ENCODE results near the gene C14orf132.

The C14orf132 gene

DNA sequence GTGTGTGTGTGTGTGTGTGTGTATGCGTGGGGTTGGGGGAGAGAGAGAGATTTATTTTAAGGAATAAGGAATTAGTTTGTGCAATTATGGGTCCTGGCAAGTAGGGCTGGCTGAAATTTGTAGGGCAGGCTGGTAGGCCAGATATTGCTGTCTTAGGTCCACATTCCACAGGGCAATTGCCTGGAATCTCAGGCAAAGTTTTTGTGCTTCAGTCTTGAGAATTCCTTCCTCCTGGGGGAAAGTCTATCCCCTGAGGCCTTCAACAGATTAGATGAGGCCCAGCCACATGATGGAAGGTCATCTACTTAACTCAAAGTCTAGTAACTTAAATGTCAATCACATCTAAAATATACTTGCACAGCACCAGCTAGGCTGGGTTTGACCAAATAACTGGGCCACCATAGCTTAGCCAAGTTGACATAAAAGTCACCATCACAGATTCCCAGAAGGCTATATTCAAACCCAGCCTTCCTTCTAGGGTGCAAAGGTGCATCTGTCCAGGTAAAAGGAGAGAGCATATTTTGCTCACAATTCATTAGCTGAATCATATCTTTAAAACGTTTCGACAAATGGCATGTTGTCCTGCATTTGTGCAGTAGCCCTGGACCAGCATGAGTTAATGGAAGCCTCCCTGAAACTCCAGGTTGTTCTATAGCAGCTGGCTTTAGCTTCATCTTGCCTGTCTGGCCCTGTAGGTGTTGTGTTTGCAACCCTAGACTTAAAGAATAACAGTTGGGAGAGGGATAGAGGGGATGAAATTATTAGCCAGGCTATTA is 63.1 kb downstream of the C14orf132 start:
- DNase-seq: no peak

DNA sequence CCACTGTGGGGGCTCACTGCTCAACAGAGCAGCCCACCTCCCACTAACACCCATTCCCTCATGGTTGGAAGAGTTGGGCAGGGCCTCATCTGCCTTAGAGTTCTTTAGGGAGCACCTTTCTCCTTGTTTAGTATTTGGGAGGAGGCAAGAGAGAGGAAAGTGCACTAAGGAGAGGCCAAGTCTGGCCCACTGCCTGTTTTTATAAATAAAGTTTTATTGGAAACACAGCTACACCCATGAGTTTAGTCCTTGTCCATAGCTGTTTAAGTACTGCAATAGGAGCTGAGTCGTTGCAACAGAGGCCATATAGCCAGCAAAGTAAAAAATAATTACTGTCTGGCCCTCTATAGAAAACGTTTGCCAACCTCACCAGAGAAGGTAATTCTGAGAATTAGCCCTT is 63.9 kb downstream of the C14orf132 start:
- no peak for DNase-seq

- DNase-seq: no peak
These were observed 64.6 kb downstream of the C14orf132 start for GRCh38 chr14:96103560-96104460.

DNA sequence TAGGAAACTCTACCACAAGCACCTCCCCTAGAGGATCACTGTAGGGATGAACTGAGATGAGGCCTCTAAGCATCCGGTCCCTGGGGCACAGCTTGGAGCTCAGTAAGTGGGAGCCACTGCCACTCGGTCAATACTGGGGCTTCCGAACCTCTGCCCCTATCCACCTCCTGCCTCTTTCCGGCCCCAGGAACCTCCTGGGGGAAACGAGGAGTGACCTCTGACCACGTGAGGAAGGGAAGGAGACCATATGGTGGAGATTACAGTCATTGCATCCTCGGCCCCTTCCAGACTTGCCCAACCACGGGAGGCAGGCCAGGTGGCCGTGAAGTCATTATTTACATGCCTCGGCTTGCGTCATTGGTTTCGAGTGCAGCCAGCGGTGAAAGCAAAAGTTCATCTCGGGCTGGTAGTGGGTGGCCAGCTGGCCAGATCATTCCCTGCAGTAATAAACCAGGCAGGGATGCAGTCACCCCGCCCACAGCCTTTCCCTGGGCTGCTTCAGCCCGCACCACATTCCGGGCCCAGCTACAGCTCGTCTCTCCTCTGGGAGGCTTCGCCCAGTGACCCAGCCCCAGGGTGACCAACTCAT is 65.4 kb downstream of the C14orf132 start:
- DNase-seq: no peak

DNA sequence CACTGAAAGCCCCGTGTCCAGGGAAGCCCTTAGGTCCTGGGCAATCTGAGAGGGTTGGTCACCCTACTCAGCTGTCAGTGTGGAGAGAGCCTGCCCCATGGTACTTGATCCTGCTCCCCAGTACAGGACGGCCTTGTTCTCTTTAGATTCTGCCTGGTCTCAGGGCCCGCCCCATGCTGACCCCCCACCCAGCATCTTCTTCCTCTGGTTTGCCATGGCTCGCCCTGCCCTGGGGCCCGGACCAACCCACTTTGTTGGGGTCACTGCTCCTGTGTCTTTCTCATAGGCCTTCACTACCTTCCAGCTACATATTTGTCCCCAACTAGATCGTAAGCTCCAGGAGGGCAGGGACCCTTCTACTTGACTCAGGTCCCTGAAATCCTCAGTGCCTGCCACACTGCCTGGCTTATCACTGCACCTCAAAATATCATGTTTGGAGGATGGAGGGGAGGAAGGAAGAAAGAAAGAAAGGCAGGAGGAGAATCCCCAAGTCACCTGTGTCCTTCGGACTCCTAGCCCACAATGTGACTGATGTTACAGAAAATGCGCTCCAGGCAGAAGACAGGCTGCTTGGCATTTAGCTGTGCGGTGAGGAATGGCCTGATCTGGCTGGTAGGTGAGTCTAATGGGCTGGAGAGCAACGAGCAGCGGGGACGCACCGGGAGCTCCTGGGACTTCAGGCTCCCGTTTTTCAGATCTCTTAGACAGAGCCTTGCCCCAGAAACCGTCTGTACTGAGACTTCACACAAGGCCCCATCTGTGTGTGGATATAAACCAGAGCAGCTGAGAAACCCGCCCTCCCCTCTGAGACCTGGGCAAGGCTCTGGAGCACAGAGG is 66.1 kb downstream of the C14orf132 start:
- no peak for DNase-seq

- no peak for DNase-seq
These were observed 66.8 kb downstream of the C14orf132 start for GRCh38 chr14:96105926-96106441.

DNA sequence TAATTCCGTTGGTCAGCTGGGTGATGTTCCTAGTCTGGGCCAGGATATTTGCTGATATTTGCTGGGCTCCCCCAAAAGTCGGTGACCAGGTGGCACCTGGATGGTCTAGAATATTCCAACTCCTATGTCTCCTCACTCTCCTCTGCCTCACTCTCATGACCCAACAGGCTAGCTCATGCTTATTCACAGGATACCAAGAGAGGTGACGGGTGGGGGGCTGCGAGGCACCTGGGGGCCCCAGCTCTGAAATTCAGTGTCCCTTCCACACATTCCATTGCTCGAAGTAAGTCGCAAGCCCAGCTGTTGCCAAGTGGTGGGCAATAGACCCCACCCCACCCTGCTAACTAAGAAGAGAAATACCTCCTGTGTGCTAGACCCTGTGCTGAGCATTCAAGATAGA is 67.7 kb downstream of the C14orf132 start:
- DNase-seq: no peak

DNA sequence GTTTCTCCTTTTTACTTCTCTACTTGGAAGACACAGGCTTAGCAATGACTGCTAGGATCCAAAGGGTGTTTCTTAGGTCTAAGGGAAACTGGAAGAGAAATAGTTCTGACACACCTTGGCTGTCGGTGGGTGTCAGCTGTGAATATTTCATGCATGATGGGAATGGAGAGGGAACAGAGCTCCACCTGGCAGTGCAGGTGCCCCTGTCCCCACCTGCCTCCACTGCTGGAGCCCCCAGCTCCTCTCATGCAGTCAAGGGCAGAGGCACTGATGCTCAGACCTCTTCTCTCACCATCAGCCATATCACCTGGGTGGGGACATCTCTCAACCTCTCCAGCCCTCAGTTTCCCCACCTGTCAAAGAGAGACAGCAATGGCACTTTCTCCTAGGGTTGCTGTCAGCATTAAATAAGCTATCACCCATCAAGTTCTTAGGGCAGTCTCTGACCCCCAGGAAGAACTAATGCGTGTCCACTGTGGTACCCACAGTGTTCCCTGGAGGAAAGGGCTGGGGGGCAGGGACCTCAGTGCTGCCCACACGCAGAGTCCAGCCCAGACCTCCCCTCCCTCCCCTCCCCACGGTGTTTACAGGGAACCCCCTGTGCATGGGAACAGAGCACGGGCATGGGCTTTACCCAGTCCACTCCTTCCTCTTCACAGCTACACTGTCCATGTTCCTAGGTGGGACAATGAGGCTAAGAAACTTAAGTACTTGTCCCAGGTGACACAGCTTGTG is 69.1 kb downstream of the C14orf132 start:
- no peak for DNase-seq

GRCh38 chr14:96108911-96109310 is 69.7 kb downstream of the C14orf132 start:
- no peak for DNase-seq

DNA sequence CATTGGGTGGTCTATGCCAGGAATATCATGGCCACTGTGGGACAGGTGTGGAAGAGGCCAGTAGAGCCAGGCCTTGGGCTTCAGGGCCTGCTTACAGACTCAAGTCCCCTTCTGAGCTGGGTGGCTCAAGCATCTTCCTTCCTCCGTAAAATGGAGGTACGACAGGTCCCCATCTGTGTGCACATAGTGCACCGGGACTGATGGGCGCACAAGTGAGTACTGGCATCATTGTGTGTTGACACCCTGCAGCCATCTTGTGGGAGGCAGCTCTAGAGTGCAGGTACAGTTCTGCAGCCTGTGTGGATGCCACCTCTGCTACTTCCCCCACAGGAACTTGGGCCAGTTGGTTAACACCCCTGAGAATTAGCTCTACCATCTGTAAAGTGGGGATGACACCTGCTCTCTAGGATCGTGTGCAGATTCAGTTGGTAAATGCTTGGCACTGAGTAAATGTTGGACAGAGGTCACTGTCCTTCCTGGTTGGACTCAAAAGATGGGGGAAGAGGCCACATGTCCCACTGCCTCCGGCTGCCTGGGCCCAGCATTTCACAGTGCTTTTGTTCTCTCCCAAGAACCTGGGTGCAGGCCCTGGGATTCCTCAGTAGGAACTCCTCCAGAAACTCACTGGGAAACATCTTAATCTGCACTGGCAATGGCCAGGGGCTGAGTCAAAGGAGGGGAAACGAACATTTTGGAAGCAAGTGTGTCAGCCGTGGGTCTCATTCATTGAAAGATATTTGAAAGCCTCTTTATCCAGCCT is 70.6 kb downstream of the C14orf132 start:
- DNase-seq: no peak

- no peak for DNase-seq
These were observed 72.9 kb downstream of the C14orf132 start for GRCh38 chr14:96112032-96112431.

- no peak for DNase-seq
These were observed 74.8 kb downstream of the C14orf132 start for GRCh38 chr14:96114002-96114401.

GRCh38 chr14:96117101-96117897 is 78.1 kb downstream of the C14orf132 start:
- no peak for DNase-seq

- no peak for DNase-seq
These were observed 78.8 kb downstream of the C14orf132 start for GRCh38 chr14:96117960-96118359.

DNA sequence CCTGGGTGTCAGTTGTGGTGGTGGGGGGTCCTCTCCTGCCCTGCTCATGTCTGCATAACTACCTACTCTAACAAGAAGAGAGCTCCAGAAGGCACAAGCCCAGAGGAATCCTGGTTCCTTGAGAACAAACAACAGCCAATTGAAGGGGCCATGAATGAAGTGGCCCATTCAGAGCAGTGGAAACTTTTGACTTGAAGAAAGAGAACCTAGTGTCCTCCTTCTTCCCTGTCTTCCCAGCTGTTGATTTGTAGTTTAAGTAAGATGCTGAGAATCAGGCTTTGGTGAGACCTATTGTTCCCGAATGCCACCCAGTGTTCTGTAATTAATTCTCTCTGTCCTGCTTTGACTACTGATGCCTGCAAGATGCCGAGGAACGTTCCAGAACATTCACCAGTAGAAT is 79.2 kb downstream of the C14orf132 start:
- DNase-seq: no peak

- no peak for DNase-seq
These were observed 80.8 kb downstream of the C14orf132 start for GRCh38 chr14:96119947-96120346.

- DNase-seq: no peak
These were observed 81.2 kb downstream of the C14orf132 start for GRCh38 chr14:96120392-96120791.

- DNase-seq: no peak
These were observed 81.8 kb downstream of the C14orf132 start for GRCh38 chr14:96120941-96121340.

DNA sequence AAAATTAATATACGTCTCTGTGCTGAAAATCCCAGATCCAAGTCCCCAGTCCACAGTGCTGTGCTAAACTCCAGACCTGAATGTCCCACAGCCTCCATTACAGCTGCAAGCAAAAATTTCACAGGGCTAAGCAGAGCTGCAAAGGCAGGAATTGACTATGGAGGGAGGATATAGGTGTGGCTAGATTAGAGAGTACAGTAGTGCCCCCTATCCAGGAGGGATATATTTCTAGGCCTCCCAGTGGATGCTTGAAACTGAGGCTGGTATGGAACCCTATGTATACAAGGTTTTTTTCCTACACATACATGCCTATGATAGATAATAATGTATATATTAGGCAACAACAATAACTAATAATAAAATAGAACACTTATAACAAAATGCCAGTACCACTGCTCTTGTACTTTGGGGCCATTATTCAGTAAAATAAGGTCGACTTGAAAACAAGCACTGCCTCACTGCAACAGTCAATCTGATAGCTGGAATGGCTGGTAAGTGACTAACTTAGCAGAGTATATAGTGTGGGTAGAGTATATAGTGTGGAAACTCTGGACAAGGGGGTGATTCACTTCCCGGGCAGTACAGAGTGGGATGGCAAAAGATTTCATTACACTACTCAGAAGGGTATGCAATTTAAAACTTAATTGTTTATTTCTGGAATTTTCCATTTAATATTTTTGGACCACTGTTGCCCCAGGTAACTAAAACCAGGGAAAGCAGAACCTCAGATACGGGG is 82.7 kb downstream of the C14orf132 start:
- DNase-seq: no peak

All from NCI-H2081 treated with DMSO at 0.1 percent for 48 hours (cell line).